Suprapubic skin (tissue), 4 donors: Measurements from ENCODE around the gene RGPD8. TPM values are rescaled to one million over a fixed set of nuclear protein-coding genes. Genes with fewer than 3 reads are reported as not detected.
A peak's percentile ranks its signal among the peaks of the same experiment; 100 is the strongest.

ENCODE experiments used
- DNase-seq, 2 donors: peaks; one replicate each; pipeline ENCODE4 v3.0.0-alpha.2; 2019; ENCODE audit warnings: low spot score in 2 of 2
- H3K27ac ChIP-seq: fragments of 200-600 bp; sonication (generic); one replicate; pipeline ENCODE4 v1.5.1; 2019
- H3K27me3 ChIP-seq: fragments of 200-600 bp; sonication (generic); one replicate; pipeline ENCODE4 v1.5.1; 2019
- H3K36me3 ChIP-seq: fragments of 200-600 bp; sonication (generic); one replicate; pipeline ENCODE4 v1.5.1; 2019
- H3K4me1 ChIP-seq: fragments of 200-600 bp; sonication (generic); one replicate; pipeline ENCODE4 v1.5.1; 2019
- H3K4me3 ChIP-seq: fragments of 200-600 bp; sonication (generic); one replicate; pipeline ENCODE4 v1.5.1; 2019; ENCODE audit warnings: mild to moderate bottlenecking
- H3K9me3 ChIP-seq: fragments of 200-600 bp; sonication (generic); one replicate; pipeline ENCODE4 v1.5.1; 2019
- EP300 ChIP-seq: sonication (generic); formaldehyde crosslinking; IDR thresholded peaks from one replicate; pipeline ENCODE4 v1.6.1; 2017; ENCODE audit warnings: antibody characterized with exemption
- POLR2A ChIP-seq, 2 donors: fragments of 450-650 bp; IDR thresholded peaks; one replicate each; pipeline ENCODE4 v1.6.1; 2017; ENCODE audit warnings: antibody characterized with exemption in 2 of 2, mild to moderate bottlenecking in 2 of 2, moderate library complexity in 2 of 2
- POLR2AphosphoS5 ChIP-seq, 3 donors: sonication (generic); formaldehyde crosslinking; IDR thresholded peaks; one replicate each; pipeline ENCODE4 v1.6.1; 2017; ENCODE audit warnings: antibody characterized with exemption in 3 of 3
- WGBS: methylation state at CpG from one replicate; pipeline ENCODE4 v1.1.5; 2018; 5-methylcytosine and 5-hydroxymethylcytosine counted together
- total RNA-seq, 4 donors: library from RNA; depleted of rRNA; stranded (reverse); fragments of >200 nt; gene quantifications; one replicate each; pipeline ENCODE4 v1.1.0, GENCODE V29; 2016
- TF ChIP-seq, protein P1 (sequence below), 2 donors: fragments of 200-600 bp in 1 of 2; fragments of 450-650 bp in 1 of 2; sonication (generic) in 1 of 2; IDR thresholded peaks; one replicate each; pipeline ENCODE4 v1.5.1; 2016 to 2019; ENCODE audit warnings: antibody characterized with exemption in 2 of 2, mild to moderate bottlenecking in 1 of 2, moderate library complexity in 1 of 2

The RGPD8 gene
- total RNA-seq, 4 donors from 2014 or later = 12.1 to 69.9 (median 19.1) TPM

GRCh38 chr2:112480530-112481049 is 47.1 kb upstream of the RGPD8 start:
- no peak overlapping the region for H3K27ac ChIP-seq
- 20% methylated on average over 15 of the region's 20 CpGs for WGBS
- peak overlapping the region; percentile 96 for H3K4me3 ChIP-seq
- TF ChIP-seq, protein P1, sequence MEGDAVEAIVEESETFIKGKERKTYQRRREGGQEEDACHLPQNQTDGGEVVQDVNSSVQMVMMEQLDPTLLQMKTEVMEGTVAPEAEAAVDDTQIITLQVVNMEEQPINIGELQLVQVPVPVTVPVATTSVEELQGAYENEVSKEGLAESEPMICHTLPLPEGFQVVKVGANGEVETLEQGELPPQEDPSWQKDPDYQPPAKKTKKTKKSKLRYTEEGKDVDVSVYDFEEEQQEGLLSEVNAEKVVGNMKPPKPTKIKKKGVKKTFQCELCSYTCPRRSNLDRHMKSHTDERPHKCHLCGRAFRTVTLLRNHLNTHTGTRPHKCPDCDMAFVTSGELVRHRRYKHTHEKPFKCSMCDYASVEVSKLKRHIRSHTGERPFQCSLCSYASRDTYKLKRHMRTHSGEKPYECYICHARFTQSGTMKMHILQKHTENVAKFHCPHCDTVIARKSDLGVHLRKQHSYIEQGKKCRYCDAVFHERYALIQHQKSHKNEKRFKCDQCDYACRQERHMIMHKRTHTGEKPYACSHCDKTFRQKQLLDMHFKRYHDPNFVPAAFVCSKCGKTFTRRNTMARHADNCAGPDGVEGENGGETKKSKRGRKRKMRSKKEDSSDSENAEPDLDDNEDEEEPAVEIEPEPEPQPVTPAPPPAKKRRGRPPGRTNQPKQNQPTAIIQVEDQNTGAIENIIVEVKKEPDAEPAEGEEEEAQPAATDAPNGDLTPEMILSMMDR (IDR thresholded peaks at IDR 0.05) = no peak
- TF ChIP-seq POLR2AphosphoS5 (IDR thresholded peaks at IDR 0.05) (no peak), EP300 (no peak), POLR2A (IDR thresholded peaks at IDR 0.05) (no peak)
- no peaks in the 10 kb centered on the region for H3K9me3 ChIP-seq
- peaks cover 30% of the 10 kb centered on the region for H3K4me1 ChIP-seq
- H3K36me3 ChIP-seq = no peaks in the 10 kb centered on the region
- no peaks in the 10 kb centered on the region for H3K27me3 ChIP-seq
- no peak for DNase-seq

- no peak for TF ChIP-seq EP300
- TF ChIP-seq POLR2AphosphoS5 (IDR thresholded peaks at IDR 0.05) = no peak
- no peak for TF ChIP-seq POLR2A (IDR thresholded peaks at IDR 0.05)
- TF ChIP-seq, protein P1 (IDR thresholded peaks at IDR 0.05) = no peak
- no peaks in the 10 kb centered on the region for H3K9me3 ChIP-seq
- peaks cover 10% of the 10 kb centered on the region for H3K4me1 ChIP-seq
- H3K4me3 ChIP-seq = no peak overlapping the region
- H3K27ac ChIP-seq = no peak overlapping the region
- no peaks in the 10 kb centered on the region for H3K36me3 ChIP-seq
- no peaks in the 10 kb centered on the region for H3K27me3 ChIP-seq
- no peak for DNase-seq
- WGBS = 80% methylated on average over 7 of the region's 7 CpGs
Measured at GRCh38 chr2:112476434-112476833, 43.0 kb upstream of the RGPD8 start.

- DNase-seq = no peak
- no peak overlapping the region for H3K27ac ChIP-seq
- H3K4me3 ChIP-seq = no peak overlapping the region
- H3K9me3 ChIP-seq = no peaks in the 10 kb centered on the region
- H3K27me3 ChIP-seq = no peaks in the 10 kb centered on the region
- WGBS = 75% methylated on average over 6 of the region's 6 CpGs
- no peaks in the 10 kb centered on the region for H3K4me1 ChIP-seq
- TF ChIP-seq, protein P1 (IDR thresholded peaks at IDR 0.05) = no peak
- TF ChIP-seq POLR2AphosphoS5 (IDR thresholded peaks at IDR 0.05) = no peak
- H3K36me3 ChIP-seq = no peaks in the 10 kb centered on the region
Measured at GRCh38 chr2:112474844-112475486, 41.5 kb upstream of the RGPD8 start.

- WGBS = 85% methylated on average over 6 of the region's 6 CpGs
- DNase-seq = no peak
- TF ChIP-seq POLR2A (IDR thresholded peaks at IDR 0.05) (no peak), EP300 (no peak), POLR2AphosphoS5 (IDR thresholded peaks at IDR 0.05) (no peak)
- TF ChIP-seq, protein P1 (IDR thresholded peaks at IDR 0.05) = no peak
- no peaks in the 10 kb centered on the region for H3K27me3 ChIP-seq
- no peak overlapping the region for H3K27ac ChIP-seq
- no peaks in the 10 kb centered on the region for H3K9me3 ChIP-seq
- no peaks in the 10 kb centered on the region for H3K4me1 ChIP-seq
- no peaks in the 10 kb centered on the region for H3K36me3 ChIP-seq
- no peak overlapping the region for H3K4me3 ChIP-seq
Measured at GRCh38 chr2:112472547-112473263, 39.3 kb upstream of the RGPD8 start.

DNA sequence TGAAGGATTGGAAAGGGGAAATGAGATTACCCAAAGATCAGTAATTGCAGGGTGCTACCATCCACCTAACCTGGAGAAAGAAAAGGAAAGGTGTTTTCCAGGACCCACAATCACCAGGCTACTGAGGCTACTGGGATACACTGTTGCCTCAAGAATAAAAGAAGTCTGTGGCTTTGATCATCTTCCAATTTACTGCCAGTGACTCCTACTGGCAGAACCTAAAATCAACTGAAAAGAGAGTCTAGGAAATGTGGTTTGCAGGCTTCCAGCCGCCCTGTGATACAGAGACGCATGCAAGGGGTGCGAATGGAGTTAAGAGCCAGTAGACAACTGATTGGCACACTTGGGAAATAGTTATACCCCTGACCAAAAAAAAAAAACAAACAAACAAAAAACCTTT is 31.9 kb upstream of the RGPD8 start:
- Histone ChIP-seq H3K9me3 (no peaks in the 10 kb centered on the region), H3K4me1 (no peaks in the 10 kb centered on the region), H3K27me3 (peaks cover 6% of the 10 kb centered on the region), H3K4me3 (no peak overlapping the region), H3K36me3 (no peaks in the 10 kb centered on the region), H3K27ac (no peak overlapping the region)
- TF ChIP-seq EP300 (no peak), POLR2AphosphoS5 (IDR thresholded peaks at IDR 0.05) (no peak), POLR2A (IDR thresholded peaks at IDR 0.05) (no peak)
- TF ChIP-seq, protein P1 (IDR thresholded peaks at IDR 0.05) = no peak
- WGBS = 70% methylated on average over 3 of the region's 3 CpGs
- DNase-seq = no peak
